ENCODE measurements around the gene BRD1. TPM values are rescaled to one million over a fixed set of nuclear protein-coding genes. Genes with fewer than 3 reads are reported as not detected.
A peak's percentile ranks its signal among the peaks of the same experiment; 100 is the strongest.

Gene BRD1
- total RNA-seq, 1 donor from 2014 or later, result 34.3 TPM

GRCh38 chr22:49756676-49757075 is 71.0 kb downstream of the BRD1 start:
- Mint-ChIP-seq H3K9me3 (ENCODE audit: unreplicated experiment) (peaks cover 6% of the 10 kb centered on the region), H3K27me3 (ENCODE audit: unreplicated experiment) (no peaks in the 10 kb centered on the region), H3K27ac (ENCODE audit: unreplicated experiment) (no peak overlapping the region), H3K36me3 (ENCODE audit: unreplicated experiment) (peaks cover 2% of the 10 kb centered on the region), H3K4me3 (ENCODE audit: unreplicated experiment) (no peak overlapping the region), H3K4me1 (ENCODE audit: unreplicated experiment) (peaks cover 4% of the 10 kb centered on the region)
- no peak for DNase-seq (ENCODE audit: extremely low spot score, unreplicated experiment)
- TF ChIP-seq CTCF (IDR thresholded peaks at IDR 0.05), result no peak

GRCh38 chr22:49756201-49756600 is 71.5 kb downstream of the BRD1 start:
- Mint-ChIP-seq H3K27ac (ENCODE audit: unreplicated experiment) (no peak overlapping the region), H3K9me3 (ENCODE audit: unreplicated experiment) (peaks cover 6% of the 10 kb centered on the region), H3K4me1 (ENCODE audit: unreplicated experiment) (peaks cover 4% of the 10 kb centered on the region), H3K27me3 (ENCODE audit: unreplicated experiment) (no peaks in the 10 kb centered on the region), H3K4me3 (ENCODE audit: unreplicated experiment) (no peak overlapping the region), H3K36me3 (ENCODE audit: unreplicated experiment) (peaks cover 2% of the 10 kb centered on the region)
- DNase-seq (ENCODE audit: extremely low spot score, unreplicated experiment), result no peak
- no peak for TF ChIP-seq CTCF (IDR thresholded peaks at IDR 0.05)

DNA sequence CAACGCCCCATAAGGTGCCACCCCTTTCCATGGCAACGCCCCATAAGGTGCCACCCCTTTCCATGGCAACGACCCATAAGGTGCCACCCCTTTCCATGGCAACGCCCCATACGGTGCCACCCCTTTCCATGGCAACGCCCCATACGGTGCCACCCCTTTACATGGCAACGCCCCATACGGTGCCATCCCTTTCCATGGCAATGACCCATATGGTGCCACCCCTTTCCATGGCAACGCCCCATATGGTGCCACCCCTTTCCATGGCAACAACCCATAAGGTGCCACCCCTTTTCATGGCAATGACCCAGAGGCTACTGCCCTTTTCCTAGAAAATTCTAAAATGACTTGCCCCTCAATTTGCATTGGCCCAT is 72.1 kb downstream of the BRD1 start:
- Mint-ChIP-seq H3K27ac (ENCODE audit: unreplicated experiment) (no peak overlapping the region), H3K4me3 (ENCODE audit: unreplicated experiment) (no peak overlapping the region), H3K9me3 (ENCODE audit: unreplicated experiment) (peaks cover 6% of the 10 kb centered on the region), H3K27me3 (ENCODE audit: unreplicated experiment) (no peaks in the 10 kb centered on the region), H3K4me1 (ENCODE audit: unreplicated experiment) (peaks cover 4% of the 10 kb centered on the region), H3K36me3 (ENCODE audit: unreplicated experiment) (peaks cover 2% of the 10 kb centered on the region)
- no peak for TF ChIP-seq CTCF (IDR thresholded peaks at IDR 0.05)
- no peak for DNase-seq (ENCODE audit: extremely low spot score, unreplicated experiment)

GRCh38 chr22:49754696-49755630 is 72.7 kb downstream of the BRD1 start:
- Mint-ChIP-seq H3K27me3 (ENCODE audit: unreplicated experiment) (no peaks in the 10 kb centered on the region), H3K9me3 (ENCODE audit: unreplicated experiment) (peaks cover 6% of the 10 kb centered on the region), H3K36me3 (ENCODE audit: unreplicated experiment) (peaks cover 2% of the 10 kb centered on the region), H3K4me3 (ENCODE audit: unreplicated experiment) (no peak overlapping the region), H3K27ac (ENCODE audit: unreplicated experiment) (no peak overlapping the region), H3K4me1 (ENCODE audit: unreplicated experiment) (peaks cover 2% of the 10 kb centered on the region)
- TF ChIP-seq CTCF (IDR thresholded peaks at IDR 0.05), result no peak
- peak; percentile 85 for DNase-seq (ENCODE audit: extremely low spot score, unreplicated experiment)

DNA sequence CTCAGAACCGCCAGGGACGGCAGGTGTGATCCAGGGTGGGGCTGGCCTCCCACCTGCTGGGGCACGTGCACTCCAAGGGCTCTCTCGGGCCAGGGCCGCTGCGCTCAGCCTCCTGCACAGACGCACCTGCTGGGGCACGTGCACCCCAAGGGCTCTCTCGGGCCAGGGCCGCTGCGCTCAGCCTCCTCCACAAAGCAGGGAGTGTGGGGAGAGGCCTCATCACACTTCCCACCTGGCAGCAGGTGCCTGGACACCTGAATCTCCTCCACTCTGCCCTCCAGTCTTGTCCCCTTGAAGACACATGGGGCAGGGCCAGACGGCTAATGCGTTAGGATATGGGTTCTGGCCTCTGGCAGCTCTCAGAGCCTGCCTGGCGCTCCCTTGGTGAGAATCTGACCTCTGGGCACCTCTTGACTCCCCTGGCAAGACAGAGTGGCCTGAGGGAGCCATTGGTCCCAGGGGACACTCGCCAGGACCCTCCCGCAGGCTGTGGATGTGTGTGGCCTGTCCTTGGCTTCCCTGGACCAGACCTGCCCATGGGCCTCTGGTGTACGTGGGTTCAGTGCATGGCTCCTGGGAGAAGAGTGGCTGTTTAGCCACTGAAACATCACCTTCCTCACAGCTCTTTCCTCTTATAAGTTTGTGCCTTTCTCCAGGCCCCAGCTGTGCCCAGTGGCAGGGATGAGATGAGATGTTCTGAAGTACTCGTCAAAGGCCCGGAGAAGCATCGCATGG is 73.5 kb downstream of the BRD1 start:
- Mint-ChIP-seq H3K27ac (ENCODE audit: unreplicated experiment) (no peak overlapping the region), H3K4me1 (ENCODE audit: unreplicated experiment) (no peaks in the 10 kb centered on the region), H3K4me3 (ENCODE audit: unreplicated experiment) (no peak overlapping the region), H3K27me3 (ENCODE audit: unreplicated experiment) (no peaks in the 10 kb centered on the region), H3K9me3 (ENCODE audit: unreplicated experiment) (peaks cover 6% of the 10 kb centered on the region), H3K36me3 (ENCODE audit: unreplicated experiment) (peaks cover 2% of the 10 kb centered on the region)
- no peak for TF ChIP-seq CTCF (IDR thresholded peaks at IDR 0.05)
- DNase-seq (ENCODE audit: extremely low spot score, unreplicated experiment), result peak; percentile 80

Measured in osteocyte (in vitro differentiated cells).